ENCODE measurements around the gene NEURL1. TPM values are rescaled to one million over a fixed set of nuclear protein-coding genes. Genes with fewer than 3 reads are reported as not detected.
"Not testable (repeated sequence)": the region's sequence is repeated elsewhere in the genome, so short reads cannot be mapped to it uniquely, and the experiment has no call there.

The NEURL1 gene
- total RNA-seq, 3 donors from 2014 or later (not counting 1 experiment from before 2014, with no cell fraction given), result 0.95 to 8.5 (median 1.5) TPM

GRCh38 chr10:103605359-103606096 lies 112.0 kb downstream of the NEURL1 start:
- peak; percentile 62 for TF ChIP-seq CTCF (IDR thresholded peaks at IDR 0.05)
- no peaks in the 10 kb centered on the region for H3K36me3 ChIP-seq (ENCODE audit: control insufficient read depth, insufficient read depth, low read length)
- H3K36me3 Mint-ChIP-seq, result no peaks in the 10 kb centered on the region
- H3K27ac Mint-ChIP-seq, result no peak overlapping the region
- intact Hi-C loops (cut with micrococcal nuclease), result loop anchor here (1.0 kb wide), 1 partner anchor 81 kb away; no protein-coding TSS in a partner anchor
- DNase-seq (peak in 1 of 2 donors; percentile 70), ATAC-seq (peak; percentile 21 to 64 (median 46))
- H3K27ac ChIP-seq (ENCODE audit: low read length), result no peak overlapping the region
- H3K9me3 Mint-ChIP-seq, result no peaks in the 10 kb centered on the region
- H3K27me3 Mint-ChIP-seq (ENCODE audit: low read depth in 2 of 2), result no peaks in the 10 kb centered on the region
- no peak overlapping the region for H3K4me3 ChIP-seq (ENCODE audit: low read length)
- no peaks in the 10 kb centered on the region for H3K9me3 ChIP-seq (ENCODE audit: control insufficient read depth, insufficient read depth, low read length)
- WGBS (ENCODE audit: insufficient coverage), result 88% methylated on average over 12 of the region's 12 CpGs
- no peaks in the 10 kb centered on the region for H3K4me1 ChIP-seq (ENCODE audit: control insufficient read depth, insufficient read depth, low read length)
- H3K4me3 Mint-ChIP-seq, result no peak overlapping the region
- H3K27me3 ChIP-seq (ENCODE audit: control insufficient read depth, insufficient read depth, low read length), result no peaks in the 10 kb centered on the region
- no peaks in the 10 kb centered on the region for H3K4me1 Mint-ChIP-seq

GRCh38 chr10:103606097-103606438 lies 112.6 kb downstream of the NEURL1 start:
- H3K4me3 ChIP-seq (ENCODE audit: low read length); H3K27me3 Mint-ChIP-seq (ENCODE audit: low read depth in 2 of 2); H3K4me1 Mint-ChIP-seq; H3K27ac ChIP-seq (ENCODE audit: low read length); H3K27ac Mint-ChIP-seq; DNase-seq; ATAC-seq; H3K36me3 ChIP-seq (ENCODE audit: control insufficient read depth, insufficient read depth, low read length); H3K27me3 ChIP-seq (ENCODE audit: control insufficient read depth, insufficient read depth, low read length); H3K9me3 Mint-ChIP-seq; intact Hi-C loops (cut with micrococcal nuclease); H3K9me3 ChIP-seq (ENCODE audit: control insufficient read depth, insufficient read depth, low read length); H3K36me3 Mint-ChIP-seq; H3K4me3 Mint-ChIP-seq; H3K4me1 ChIP-seq (ENCODE audit: control insufficient read depth, insufficient read depth, low read length): not testable (repeated sequence)
- 100% methylated on average over 1 of the region's 1 CpG for WGBS (ENCODE audit: insufficient coverage)

- H3K4me1 Mint-ChIP-seq; ATAC-seq; H3K36me3 Mint-ChIP-seq; H3K4me3 ChIP-seq (ENCODE audit: low read length); H3K4me1 ChIP-seq (ENCODE audit: control insufficient read depth, insufficient read depth, low read length); H3K9me3 ChIP-seq (ENCODE audit: control insufficient read depth, insufficient read depth, low read length); DNase-seq; H3K27ac Mint-ChIP-seq; intact Hi-C loops (cut with micrococcal nuclease); H3K4me3 Mint-ChIP-seq; H3K27me3 Mint-ChIP-seq (ENCODE audit: low read depth in 2 of 2); H3K36me3 ChIP-seq (ENCODE audit: control insufficient read depth, insufficient read depth, low read length); H3K27me3 ChIP-seq (ENCODE audit: control insufficient read depth, insufficient read depth, low read length); H3K27ac ChIP-seq (ENCODE audit: low read length); H3K9me3 Mint-ChIP-seq: not testable (repeated sequence)
- 99% methylated on average over 23 of the region's 32 CpGs for WGBS (ENCODE audit: insufficient coverage)
Measured at GRCh38 chr10:103607051-103607450, 113.5 kb downstream of the NEURL1 start.

- H3K36me3 ChIP-seq (ENCODE audit: control insufficient read depth, insufficient read depth, low read length); H3K4me3 ChIP-seq (ENCODE audit: low read length); DNase-seq; H3K36me3 Mint-ChIP-seq; H3K4me1 ChIP-seq (ENCODE audit: control insufficient read depth, insufficient read depth, low read length); H3K4me1 Mint-ChIP-seq; H3K4me3 Mint-ChIP-seq; H3K27ac ChIP-seq (ENCODE audit: low read length); H3K27me3 Mint-ChIP-seq (ENCODE audit: low read depth in 2 of 2); H3K27ac Mint-ChIP-seq; ATAC-seq; H3K9me3 ChIP-seq (ENCODE audit: control insufficient read depth, insufficient read depth, low read length); H3K27me3 ChIP-seq (ENCODE audit: control insufficient read depth, insufficient read depth, low read length); intact Hi-C loops (cut with micrococcal nuclease); H3K9me3 Mint-ChIP-seq: not testable (repeated sequence)
- WGBS (ENCODE audit: insufficient coverage), result 95% methylated on average over 10 of the region's 11 CpGs
Measured at GRCh38 chr10:103608056-103608455, 114.6 kb downstream of the NEURL1 start.

All from natural killer cell (primary cell).